ENCODE data around the gene TMEM222. TPM values are rescaled to one million over a fixed set of nuclear protein-coding genes. Genes with fewer than 3 reads are reported as not detected.

TMEM222 gene
- total RNA-seq, 1 experiment from 2014 or later: 57.4 TPM

Other genes starting within 250 kb of the TMEM222 start
- gene SLC9A1, start 167.0 kb upstream of the TMEM222 start, total RNA-seq (2014; rRNA removed): 25.2 and 26.4 TPM in 2 replicates
- 23.7 and 28.6 TPM in 2 replicates for gene WDTC1, start 87.5 kb upstream of the TMEM222 start, total RNA-seq (2014; rRNA removed)
- gene SYTL1, start 19.9 kb downstream of the TMEM222 start, total RNA-seq (2014; rRNA removed): 26.8 and 34.3 TPM in 2 replicates
- 25.1 and 44.5 TPM in 2 replicates for gene MAP3K6, start 44.8 kb downstream of the TMEM222 start, total RNA-seq (2014; rRNA removed)
- not detected in 2 replicates for gene FCN3, start 52.7 kb downstream of the TMEM222 start, total RNA-seq (2014; rRNA removed)
- 0.40 and 0.47 TPM in 2 replicates for gene CD164L2, start 61.2 kb downstream of the TMEM222 start, total RNA-seq (2014; rRNA removed)
- 4.7 TPM in 2 replicates for gene GPR3, start 70.5 kb downstream of the TMEM222 start, total RNA-seq (2014; rRNA removed)
- gene WASF2, start 168.0 kb downstream of the TMEM222 start, total RNA-seq (2014; rRNA removed): 20.7 and 32.4 TPM in 2 replicates

Measured in PC-3 (cell line).